ENCODE measurements around the gene LMO7.

Gene LMO7

GRCh38 chr13:75889427-75889826 is 253.3 kb downstream of the LMO7 start:
- no peak for DNase-seq (ENCODE audit: low spot score)

GRCh38 chr13:75895168-75895567 is 259.0 kb downstream of the LMO7 start:
- no peak for DNase-seq (ENCODE audit: low spot score)

GRCh38 chr13:75896271-75896670 is 260.1 kb downstream of the LMO7 start:
- no peak for DNase-seq (ENCODE audit: low spot score)

- no peak for DNase-seq (ENCODE audit: low spot score)
Observed at GRCh38 chr13:75897386-75897785, 261.3 kb downstream of the LMO7 start.

- no peak for DNase-seq (ENCODE audit: low spot score)
Observed at GRCh38 chr13:75901501-75901900, 265.4 kb downstream of the LMO7 start.

GRCh38 chr13:75902166-75903104 is 266.3 kb downstream of the LMO7 start:
- DNase-seq (ENCODE audit: low spot score): no peak

GRCh38 chr13:75904012-75904411 is 267.9 kb downstream of the LMO7 start:
- no peak for DNase-seq (ENCODE audit: low spot score)

- DNase-seq (ENCODE audit: low spot score): no peak
Observed at GRCh38 chr13:75906315-75906714, 270.2 kb downstream of the LMO7 start.

- DNase-seq (ENCODE audit: low spot score): peak; percentile 22
Observed at GRCh38 chr13:75907044-75907443, 270.9 kb downstream of the LMO7 start.

- DNase-seq (ENCODE audit: low spot score): no peak
Observed at GRCh38 chr13:75908141-75908540, 272.0 kb downstream of the LMO7 start.
